ENCODE results near the gene STARD13.

Gene STARD13

GRCh38 chr13:33284031-33284430, 1.5 kb downstream of the STARD13 start:
- no peaks in the 10 kb centered on the region for H3K27me3 ChIP-seq (ENCODE audit: control insufficient read depth in 1 of 2, insufficient read depth in 1 of 2, low read length in 2 of 2)
- H3K27ac ChIP-seq (ENCODE audit: low read length, poor library complexity, severe bottlenecking), result peak overlapping the region; percentile 48
- peaks cover 3% of the 10 kb centered on the region for H3K4me1 ChIP-seq (ENCODE audit: control insufficient read depth, insufficient read depth, low read depth, low read length)
- H3K14ac ChIP-seq (ENCODE audit: low read length in 2 of 2), result no peak overlapping the region
- no peaks in the 10 kb centered on the region for H3K9me3 ChIP-seq (ENCODE audit: control insufficient read depth, low read length)
- H2AFZ ChIP-seq (ENCODE audit: low read depth, low read length), result no peak overlapping the region
- H2BK12ac ChIP-seq (ENCODE audit: low read length in 2 of 2), result no peak overlapping the region
- H3K79me1 ChIP-seq (replicated peaks; ENCODE audit: low read length, poor library complexity, severe bottlenecking), result peaks cover 7% of the 10 kb centered on the region
- no peak overlapping the region for H2BK120ac ChIP-seq (ENCODE audit: low read depth, low read length)
- H4K91ac ChIP-seq (ENCODE audit: low read length), result no peak overlapping the region
- no peak overlapping the region for H4K8ac ChIP-seq (ENCODE audit: low read length)
- no peak overlapping the region for H2BK15ac ChIP-seq (ENCODE audit: low read depth, poor library complexity, severe bottlenecking)
- H3K4me3 ChIP-seq (ENCODE audit: insufficient read depth in 1 of 2, low read depth in 1 of 2, low read length in 2 of 2), result peak overlapping the region in 1 of 2 experiments; percentile 98
- peaks cover 0 to 3% of the 10 kb centered on the region in 2 experiments for H3K36me3 ChIP-seq (ENCODE audit: control insufficient read depth in 1 of 2, insufficient read depth in 2 of 2, low read depth in 1 of 2, low read length in 2 of 2)
- 83% methylated on average over 1 of the region's 1 CpG for WGBS
- no peak overlapping the region for H3K4ac ChIP-seq (ENCODE audit: low read depth in 1 of 2, low read length in 2 of 2)
- H2BK5ac ChIP-seq (ENCODE audit: low read depth, low read length, poor library complexity, severe bottlenecking), result no peak overlapping the region
- H3K18ac ChIP-seq (ENCODE audit: low read depth in 1 of 2, low read length in 2 of 2), result no peak overlapping the region
- no peak overlapping the region for H2AK5ac ChIP-seq (ENCODE audit: low read length, severe bottlenecking)
- peak overlapping the region; percentile 99 for H3K9ac ChIP-seq (ENCODE audit: low read length)
- no peak overlapping the region for H3K23ac ChIP-seq (ENCODE audit: low read length in 2 of 2)
- no peak for DNase-seq
- H3K4me2 ChIP-seq (ENCODE audit: low read length, poor library complexity, severe bottlenecking), result peak overlapping the region; percentile 10

DNA sequence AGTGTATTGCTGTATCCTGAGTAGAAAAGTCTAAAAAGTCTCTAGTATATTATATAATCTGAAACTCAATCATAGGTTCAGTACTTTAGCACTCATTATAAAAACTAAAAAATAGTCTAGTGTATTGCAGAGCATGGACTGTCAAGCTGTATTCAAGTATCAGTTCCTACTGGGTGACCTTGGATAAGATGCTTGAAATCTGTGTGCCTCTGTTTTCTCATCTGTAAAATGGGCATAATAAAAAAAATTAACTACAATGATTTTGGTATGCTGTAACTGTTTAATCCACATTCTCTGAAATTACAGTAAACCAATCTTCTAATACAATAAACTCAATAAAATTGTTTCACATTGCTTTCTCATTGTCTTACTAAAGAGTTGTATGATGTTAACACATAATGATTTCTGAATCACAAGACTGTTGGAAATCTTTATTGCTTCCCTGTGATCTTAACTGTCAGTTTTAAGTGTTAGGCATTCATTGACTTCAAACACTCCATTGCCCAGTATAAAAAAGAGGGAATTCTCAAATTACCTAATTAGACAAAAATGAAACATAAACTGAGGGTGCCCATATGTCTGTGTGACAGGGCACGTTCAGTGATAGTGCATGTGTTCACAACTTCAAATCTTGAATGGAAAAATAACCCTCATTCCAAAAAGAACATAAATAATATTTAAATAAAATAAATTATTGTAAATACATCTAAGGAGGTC, 2.2 kb downstream of the STARD13 start:
- DNase-seq, result no peak
- Histone ChIP-seq H2BK5ac (ENCODE audit: low read depth, low read length, poor library complexity, severe bottlenecking) (no peak overlapping the region), H3K18ac (ENCODE audit: low read depth in 1 of 2, low read length in 2 of 2) (no peak overlapping the region), H2AFZ (ENCODE audit: low read depth, low read length) (no peak overlapping the region), H3K79me1 (replicated peaks; ENCODE audit: low read length, poor library complexity, severe bottlenecking) (peaks cover 7% of the 10 kb centered on the region), H3K14ac (ENCODE audit: low read length in 2 of 2) (no peak overlapping the region), H4K8ac (ENCODE audit: low read length) (no peak overlapping the region), H3K4me3 (ENCODE audit: insufficient read depth in 1 of 2, low read depth in 1 of 2, low read length in 2 of 2) (peak overlapping the region in 1 of 2 experiments; percentile 98), H2AK5ac (ENCODE audit: low read length, severe bottlenecking) (no peak overlapping the region), H3K23ac (ENCODE audit: low read length in 2 of 2) (no peak overlapping the region), H3K27ac (ENCODE audit: low read length, poor library complexity, severe bottlenecking) (no peak overlapping the region), H3K4me1 (ENCODE audit: control insufficient read depth, insufficient read depth, low read depth, low read length) (peaks cover 3% of the 10 kb centered on the region), H3K27me3 (ENCODE audit: control insufficient read depth in 1 of 2, insufficient read depth in 1 of 2, low read length in 2 of 2) (no peaks in the 10 kb centered on the region), H3K4me2 (ENCODE audit: low read length, poor library complexity, severe bottlenecking) (peak overlapping the region; percentile 10), H2BK15ac (ENCODE audit: low read depth, poor library complexity, severe bottlenecking) (no peak overlapping the region), H3K36me3 (ENCODE audit: control insufficient read depth in 1 of 2, insufficient read depth in 2 of 2, low read depth in 1 of 2, low read length in 2 of 2) (peaks cover 0 to 3% of the 10 kb centered on the region in 2 experiments), H2BK12ac (ENCODE audit: low read length in 2 of 2) (no peak overlapping the region), H4K91ac (ENCODE audit: low read length) (no peak overlapping the region), H3K9ac (ENCODE audit: low read length) (peak overlapping the region; percentile 99), H3K4ac (ENCODE audit: low read depth in 1 of 2, low read length in 2 of 2) (no peak overlapping the region), H3K9me3 (ENCODE audit: control insufficient read depth, low read length) (no peaks in the 10 kb centered on the region), H2BK120ac (ENCODE audit: low read depth, low read length) (no peak overlapping the region)
- WGBS, result 33% methylated on average over 1 of the region's 1 CpG

- WGBS, result 100% methylated on average over 1 of the region's 2 CpGs
- H4K8ac ChIP-seq (ENCODE audit: low read length), result no peak overlapping the region
- H3K18ac ChIP-seq (ENCODE audit: low read depth in 1 of 2, low read length in 2 of 2), result no peak overlapping the region
Measured at GRCh38 chr13:33281951-33282595, 3.5 kb downstream of the STARD13 start.

GRCh38 chr13:33280923-33281322, 4.6 kb downstream of the STARD13 start:
- Histone ChIP-seq H3K9ac (ENCODE audit: low read length) (peak overlapping the region; percentile 67), H4K8ac (ENCODE audit: low read length) (no peak overlapping the region), H4K91ac (ENCODE audit: low read length) (no peak overlapping the region), H2BK120ac (ENCODE audit: low read depth, low read length) (no peak overlapping the region), H2BK15ac (ENCODE audit: low read depth, poor library complexity, severe bottlenecking) (no peak overlapping the region), H2BK12ac (ENCODE audit: low read length in 2 of 2) (no peak overlapping the region), H3K4me2 (ENCODE audit: low read length, poor library complexity, severe bottlenecking) (no peak overlapping the region), H2AK5ac (ENCODE audit: low read length, severe bottlenecking) (no peak overlapping the region), H3K4me3 (ENCODE audit: insufficient read depth in 1 of 2, low read depth in 1 of 2, low read length in 2 of 2) (peak overlapping the region in 1 of 2 experiments; percentile 62), H3K23ac (ENCODE audit: low read length in 2 of 2) (no peak overlapping the region), H3K4ac (ENCODE audit: low read depth in 1 of 2, low read length in 2 of 2) (no peak overlapping the region), H3K18ac (ENCODE audit: low read depth in 1 of 2, low read length in 2 of 2) (no peak overlapping the region), H3K14ac (ENCODE audit: low read length in 2 of 2) (no peak overlapping the region), H3K36me3 (ENCODE audit: control insufficient read depth in 1 of 2, insufficient read depth in 2 of 2, low read depth in 1 of 2, low read length in 2 of 2) (peaks cover 0 to 3% of the 10 kb centered on the region in 2 experiments), H2BK5ac (ENCODE audit: low read depth, low read length, poor library complexity, severe bottlenecking) (no peak overlapping the region), H3K79me1 (replicated peaks; ENCODE audit: low read length, poor library complexity, severe bottlenecking) (no peaks in the 10 kb centered on the region), H3K9me3 (ENCODE audit: control insufficient read depth, low read length) (no peaks in the 10 kb centered on the region), H2AFZ (ENCODE audit: low read depth, low read length) (no peak overlapping the region), H3K4me1 (ENCODE audit: control insufficient read depth, insufficient read depth, low read depth, low read length) (peaks cover 3% of the 10 kb centered on the region), H3K27me3 (ENCODE audit: control insufficient read depth in 1 of 2, insufficient read depth in 1 of 2, low read length in 2 of 2) (no peaks in the 10 kb centered on the region), H3K27ac (ENCODE audit: low read length, poor library complexity, severe bottlenecking) (peak overlapping the region; percentile 93)
- DNase-seq, result peak; percentile 61
- 86% methylated on average over 4 of the region's 5 CpGs for WGBS

More at GRCh38 chr13:33281951-33282595, 3.5 kb downstream of the STARD13 start:
- H2AK5ac ChIP-seq (ENCODE audit: low read length, severe bottlenecking), result no peak overlapping the region
- H3K27me3 ChIP-seq (ENCODE audit: control insufficient read depth in 1 of 2, insufficient read depth in 1 of 2, low read length in 2 of 2), result no peaks in the 10 kb centered on the region
- H3K4me3 ChIP-seq (ENCODE audit: insufficient read depth in 1 of 2, low read depth in 1 of 2, low read length in 2 of 2), result peak overlapping the region in 1 of 2 experiments; percentile 98
- H2BK12ac ChIP-seq (ENCODE audit: low read length in 2 of 2), result no peak overlapping the region
- H2BK120ac ChIP-seq (ENCODE audit: low read depth, low read length), result no peak overlapping the region
- no peak overlapping the region for H2BK15ac ChIP-seq (ENCODE audit: low read depth, poor library complexity, severe bottlenecking)
- H3K23ac ChIP-seq (ENCODE audit: low read length in 2 of 2), result no peak overlapping the region
- no peak overlapping the region for H4K91ac ChIP-seq (ENCODE audit: low read length)
- H3K4me2 ChIP-seq (ENCODE audit: low read length, poor library complexity, severe bottlenecking), result no peak overlapping the region
- no peak overlapping the region for H3K14ac ChIP-seq (ENCODE audit: low read length in 2 of 2)
- DNase-seq, result peak; percentile 78
- no peaks in the 10 kb centered on the region for H3K9me3 ChIP-seq (ENCODE audit: control insufficient read depth, low read length)
- peak overlapping the region; percentile 99 for H3K9ac ChIP-seq (ENCODE audit: low read length)
- no peak overlapping the region for H3K4ac ChIP-seq (ENCODE audit: low read depth in 1 of 2, low read length in 2 of 2)
- H3K4me1 ChIP-seq (ENCODE audit: control insufficient read depth, insufficient read depth, low read depth, low read length), result peaks cover 3% of the 10 kb centered on the region
- H2AFZ ChIP-seq (ENCODE audit: low read depth, low read length), result no peak overlapping the region
- peaks cover 0 to 3% of the 10 kb centered on the region in 2 experiments for H3K36me3 ChIP-seq (ENCODE audit: control insufficient read depth in 1 of 2, insufficient read depth in 2 of 2, low read depth in 1 of 2, low read length in 2 of 2)
- H3K79me1 ChIP-seq (replicated peaks; ENCODE audit: low read length, poor library complexity, severe bottlenecking), result peaks cover under 1% of the 10 kb centered on the region
- peak overlapping the region; percentile 1 for H3K27ac ChIP-seq (ENCODE audit: low read length, poor library complexity, severe bottlenecking)
- H2BK5ac ChIP-seq (ENCODE audit: low read depth, low read length, poor library complexity, severe bottlenecking), result no peak overlapping the region
